HG03025 (cell line): ENCODE data around the gene CLSTN2.

Experiments
- ATAC-seq: cut with Tn5 transposase; IDR thresholded peaks from one replicate; pipeline ENCODE4 v1.9.1; 2021; ENCODE audit warnings: mild to moderate bottlenecking, moderate library complexity; ENCODE audit not compliant: unreplicated experiment, low FRiP score

Gene CLSTN2

GRCh38 chr3:139935016-139935865 is at the start of gene CLSTN2:
Gene CLSTN2, plus strand, starts transcription at chr3:139935185.
- no peak for ATAC-seq

GRCh38 chr3:139887431-139887830 is 47.6 kb upstream of the CLSTN2 start:
- ATAC-seq, result no peak

DNA sequence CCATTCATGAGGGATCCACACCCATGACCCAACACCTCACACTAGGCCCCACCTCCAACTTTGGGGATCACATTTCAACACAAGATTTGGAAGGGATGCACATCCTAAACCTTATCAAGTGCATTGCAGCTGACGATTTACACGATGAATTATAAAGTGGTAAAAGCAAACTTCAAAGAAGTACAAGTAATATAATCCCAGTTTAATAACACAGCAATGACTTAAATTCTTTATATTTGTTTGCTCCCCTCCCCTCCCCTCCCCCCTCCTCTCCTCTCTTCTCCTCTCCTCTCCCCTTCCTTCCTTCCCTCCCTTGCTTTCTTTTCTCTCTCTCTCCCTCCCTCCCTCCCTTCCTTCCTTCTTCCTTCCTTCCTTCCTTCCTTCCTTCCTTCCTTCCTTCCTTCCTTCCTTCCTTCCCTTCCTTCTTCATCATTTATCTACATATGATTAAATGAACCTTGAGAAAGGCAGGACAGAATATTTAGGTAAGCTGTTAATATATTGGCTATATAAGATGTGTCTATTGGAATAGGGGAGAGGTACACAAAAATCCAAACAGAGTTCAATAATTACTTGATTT is 46.3 kb upstream of the CLSTN2 start:
- no peak for ATAC-seq

DNA sequence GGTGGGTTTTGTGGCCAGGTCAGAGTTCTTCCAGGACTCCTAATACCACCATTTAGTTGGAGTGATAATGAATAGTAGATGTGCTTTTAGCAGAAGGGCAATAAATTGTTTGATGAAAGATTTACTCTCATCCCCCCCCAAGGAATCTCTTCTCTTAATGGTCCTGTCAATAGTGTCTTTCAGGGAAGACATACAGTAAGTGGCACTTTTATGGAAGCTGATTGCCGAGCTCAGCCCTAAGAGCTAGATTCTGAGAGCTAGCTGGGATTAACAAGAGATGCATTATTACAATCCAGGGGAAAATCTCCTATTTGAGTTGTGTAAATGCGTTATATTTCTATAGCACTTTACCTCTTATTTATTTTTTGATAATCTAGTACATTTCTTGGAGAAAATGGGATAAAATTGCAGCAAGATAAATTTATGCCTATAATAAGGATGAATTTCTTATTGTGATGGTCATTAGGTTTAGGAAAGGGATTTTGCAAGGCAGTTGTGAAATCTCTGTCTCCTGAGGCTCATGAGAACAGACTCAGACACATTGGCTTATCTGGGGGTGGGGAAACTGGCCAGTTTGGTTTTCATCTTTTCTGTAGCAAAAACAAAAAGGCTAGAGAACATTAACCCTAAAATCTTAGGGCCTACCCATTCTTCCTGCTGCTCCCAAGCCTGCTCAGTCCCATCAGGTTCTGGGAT is 41.6 kb upstream of the CLSTN2 start:
- no peak for ATAC-seq

GRCh38 chr3:139893963-139894642 is 40.9 kb upstream of the CLSTN2 start:
- ATAC-seq, result no peak

DNA sequence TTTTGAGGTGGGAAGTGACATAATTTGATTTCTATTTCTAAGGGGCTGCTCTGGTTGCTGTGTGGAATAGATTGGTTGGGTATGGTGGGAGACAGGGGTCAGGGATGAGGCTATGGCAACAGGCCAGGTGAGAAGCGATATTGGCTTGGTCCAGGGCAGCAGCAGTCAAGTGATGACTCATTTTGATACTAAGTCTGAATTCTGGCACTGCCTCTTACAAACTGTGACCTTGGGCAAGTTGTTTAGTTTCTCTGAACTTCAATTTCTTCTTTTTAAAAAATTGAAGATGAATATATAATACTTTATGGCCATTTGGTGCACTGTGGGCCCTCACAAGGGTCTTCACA is 40.4 kb upstream of the CLSTN2 start:
- ATAC-seq, result no peak

GRCh38 chr3:139897759-139898158 is 37.2 kb upstream of the CLSTN2 start:
- ATAC-seq, result no peak

DNA sequence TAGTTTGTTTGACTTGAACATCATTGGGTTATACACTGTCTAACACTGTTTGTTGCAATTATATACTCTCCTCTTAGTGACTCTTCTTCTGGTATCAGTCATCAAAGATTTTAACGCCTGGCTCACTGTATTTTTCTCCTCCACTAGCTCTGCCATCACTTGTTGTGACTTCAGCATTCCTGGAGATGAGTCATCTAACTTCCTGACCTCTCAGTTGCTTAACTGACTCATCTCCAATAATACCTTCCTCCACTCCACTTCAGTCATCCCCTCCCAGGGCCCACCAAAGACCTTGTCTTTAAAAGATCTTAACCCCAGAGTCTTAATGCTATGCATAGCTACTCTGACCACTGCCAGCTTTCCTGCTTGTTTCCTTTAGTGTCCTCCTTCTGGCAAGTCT is 28.6 kb upstream of the CLSTN2 start:
- no peak for ATAC-seq

- no peak for ATAC-seq
Observed at GRCh38 chr3:139909811-139910210, 25.2 kb upstream of the CLSTN2 start.

- ATAC-seq, result no peak
Observed at GRCh38 chr3:139916271-139916670, 18.7 kb upstream of the CLSTN2 start.

- no peak for ATAC-seq
Observed at GRCh38 chr3:139917226-139917785, 17.7 kb upstream of the CLSTN2 start.

GRCh38 chr3:139928708-139929505 is 6.1 kb upstream of the CLSTN2 start:
- ATAC-seq, result no peak

- no peak for ATAC-seq
Observed at GRCh38 chr3:139930211-139930610, 4.8 kb upstream of the CLSTN2 start.

GRCh38 chr3:139933766-139934165 is 1.2 kb upstream of the CLSTN2 start:
- no peak for ATAC-seq

GRCh38 chr3:139934613-139935015 is 371 bp upstream of the CLSTN2 start:
- no peak for ATAC-seq

DNA sequence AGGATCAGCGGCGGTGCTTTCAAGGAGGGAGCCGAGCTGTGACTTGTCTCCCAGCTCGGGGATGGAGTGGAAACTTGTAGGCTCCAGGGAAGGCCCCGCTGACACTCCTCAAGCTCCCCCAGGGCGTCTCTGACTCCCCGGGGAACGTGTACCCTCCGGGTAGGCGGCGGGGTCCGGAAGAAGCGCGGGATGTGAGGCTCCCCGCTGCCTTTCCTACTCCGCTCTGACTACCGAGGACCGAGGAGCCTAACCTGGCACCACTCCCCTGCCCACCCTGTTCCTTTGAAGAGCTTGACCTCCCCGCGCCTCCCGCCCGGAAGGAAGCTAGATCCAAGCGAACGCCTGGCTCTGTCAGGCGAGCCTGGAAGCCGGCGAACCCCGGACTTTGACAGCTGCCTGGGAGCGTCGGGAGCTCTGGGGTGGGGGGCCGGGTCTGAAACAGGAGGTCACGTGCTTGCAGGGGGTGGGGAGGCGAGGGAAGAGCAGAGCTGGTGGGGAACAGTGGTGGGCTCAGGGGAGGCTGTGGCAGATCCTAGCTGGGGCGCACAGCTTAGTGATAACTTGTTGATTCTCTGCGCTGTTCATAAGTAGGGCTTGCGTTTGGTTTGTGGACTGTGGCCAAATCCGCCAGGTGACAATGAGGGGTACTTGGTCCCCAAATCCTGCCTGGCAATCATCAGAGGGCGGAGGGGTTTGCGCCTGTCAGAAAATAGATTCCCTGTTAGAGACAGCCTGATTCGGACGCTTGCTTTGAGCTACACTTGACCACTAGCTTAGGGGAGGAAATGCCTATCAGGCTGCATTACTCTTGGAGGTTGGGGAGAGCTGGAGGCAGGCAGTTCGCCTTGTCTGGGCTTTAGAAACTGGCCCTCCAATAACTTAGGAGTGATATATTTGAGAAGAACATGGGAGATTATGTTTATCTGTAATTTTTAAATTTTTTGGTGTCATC is 1.2 kb downstream of the CLSTN2 start:
- ATAC-seq, result no peak

GRCh38 chr3:139937674-139938279 is 2.8 kb downstream of the CLSTN2 start:
- ATAC-seq, result no peak

GRCh38 chr3:139939681-139940190 is 4.8 kb downstream of the CLSTN2 start:
- no peak for ATAC-seq
